ENCODE data around the gene TCEA3. TPM values are rescaled to one million over a fixed set of nuclear protein-coding genes. Genes with fewer than 3 reads are reported as not detected.

The TCEA3 gene
- total RNA-seq, 1 donor from 2014 or later: 3.3 TPM

DNA sequence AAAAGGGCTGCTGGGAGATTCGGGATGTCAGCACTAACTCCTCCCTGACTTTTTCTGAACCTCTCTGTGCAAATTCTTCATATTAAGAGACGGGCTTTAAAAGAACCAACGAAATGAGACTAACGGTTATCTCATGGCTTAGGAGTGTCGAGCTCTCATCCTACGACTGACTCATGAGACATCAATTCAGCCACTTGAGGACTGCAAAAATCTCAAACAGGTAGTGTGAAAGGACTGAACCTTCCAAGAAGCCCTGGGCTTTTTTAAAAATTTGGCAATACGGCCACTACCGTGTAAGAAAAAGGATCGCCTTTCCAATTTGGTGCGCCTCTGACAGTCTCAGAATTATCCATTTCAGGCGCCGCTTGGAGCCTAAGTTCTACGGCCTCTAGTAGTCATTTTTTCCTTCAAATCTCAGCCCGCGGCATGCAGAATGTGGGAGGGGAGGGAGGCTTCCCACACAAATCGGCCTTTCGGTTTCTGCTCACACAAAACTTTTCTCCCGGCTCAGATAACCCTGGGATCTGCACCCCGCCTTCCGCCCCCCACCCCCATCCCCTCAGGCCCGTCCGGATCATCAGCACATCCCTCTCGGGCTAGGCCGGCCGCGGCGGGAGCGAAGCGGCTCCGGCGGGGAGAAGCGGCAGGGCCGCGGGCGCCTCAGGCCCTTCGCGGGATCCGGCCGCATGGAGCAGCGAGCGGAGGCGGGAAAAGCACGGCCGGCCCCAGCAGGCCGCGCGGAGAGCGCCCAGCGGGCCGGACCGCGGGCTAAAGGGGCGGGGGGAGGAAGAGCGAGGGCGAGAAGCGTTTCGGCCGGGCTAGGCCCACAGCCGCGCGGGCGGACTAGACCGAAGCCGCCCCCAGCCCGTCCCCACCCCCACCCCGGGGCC lies 81.1 kb downstream of the TCEA3 start:
- Histone ChIP-seq H3K9ac (ENCODE audit: low read length) (peak overlapping the region; percentile 92), H3K79me2 (ENCODE audit: insufficient read depth, low read length) (peaks cover 54% of the 10 kb centered on the region), H3K4me3 (ENCODE audit: insufficient read depth, low read depth, low read length) (peak overlapping the region; percentile 80), H3K27ac (ENCODE audit: low read depth, low read length) (peak overlapping the region; percentile 97), H3K27me3 (ENCODE audit: insufficient read depth, low read length) (no peaks in the 10 kb centered on the region), H3K4me1 (ENCODE audit: insufficient read depth, low read length) (peaks cover 31% of the 10 kb centered on the region), H3K9me3 (ENCODE audit: insufficient read depth, low read depth, low read length) (no peaks in the 10 kb centered on the region), H3K36me3 (ENCODE audit: insufficient read depth, low read length) (no peaks in the 10 kb centered on the region), H2AFZ (ENCODE audit: low read depth, low read length) (no peak overlapping the region), H3K4me2 (ENCODE audit: low read length) (peak overlapping the region; percentile 94), H4K20me1 (ENCODE audit: insufficient read depth, low read length) (peaks cover 47% of the 10 kb centered on the region)
- Mint-ChIP-seq H3K9me3 (ENCODE audit: unreplicated experiment) (no peaks in the 10 kb centered on the region), H3K4me1 (ENCODE audit: low read depth, unreplicated experiment) (peaks cover 21% of the 10 kb centered on the region), H3K4me3 (ENCODE audit: unreplicated experiment) (peak overlapping the region; percentile 93), H3K27ac (ENCODE audit: unreplicated experiment) (peak overlapping the region; percentile 90), H3K36me3 (ENCODE audit: low read depth, unreplicated experiment) (peaks cover 2% of the 10 kb centered on the region), H3K27me3 (ENCODE audit: low read depth, unreplicated experiment) (no peaks in the 10 kb centered on the region)
- TF ChIP-seq EZH2 (IDR thresholded peaks at IDR 0.05; ENCODE audit: insufficient read depth, low read length): no peak
- TF ChIP-seq, protein P1, sequence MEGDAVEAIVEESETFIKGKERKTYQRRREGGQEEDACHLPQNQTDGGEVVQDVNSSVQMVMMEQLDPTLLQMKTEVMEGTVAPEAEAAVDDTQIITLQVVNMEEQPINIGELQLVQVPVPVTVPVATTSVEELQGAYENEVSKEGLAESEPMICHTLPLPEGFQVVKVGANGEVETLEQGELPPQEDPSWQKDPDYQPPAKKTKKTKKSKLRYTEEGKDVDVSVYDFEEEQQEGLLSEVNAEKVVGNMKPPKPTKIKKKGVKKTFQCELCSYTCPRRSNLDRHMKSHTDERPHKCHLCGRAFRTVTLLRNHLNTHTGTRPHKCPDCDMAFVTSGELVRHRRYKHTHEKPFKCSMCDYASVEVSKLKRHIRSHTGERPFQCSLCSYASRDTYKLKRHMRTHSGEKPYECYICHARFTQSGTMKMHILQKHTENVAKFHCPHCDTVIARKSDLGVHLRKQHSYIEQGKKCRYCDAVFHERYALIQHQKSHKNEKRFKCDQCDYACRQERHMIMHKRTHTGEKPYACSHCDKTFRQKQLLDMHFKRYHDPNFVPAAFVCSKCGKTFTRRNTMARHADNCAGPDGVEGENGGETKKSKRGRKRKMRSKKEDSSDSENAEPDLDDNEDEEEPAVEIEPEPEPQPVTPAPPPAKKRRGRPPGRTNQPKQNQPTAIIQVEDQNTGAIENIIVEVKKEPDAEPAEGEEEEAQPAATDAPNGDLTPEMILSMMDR (IDR thresholded peaks at IDR 0.05; ENCODE audit: insufficient read depth, low read depth, low read length): no peak
- FAIRE-seq (peak; percentile 68), DNase-seq (ENCODE audit: low read depth) (peak; percentile 83)

DNA sequence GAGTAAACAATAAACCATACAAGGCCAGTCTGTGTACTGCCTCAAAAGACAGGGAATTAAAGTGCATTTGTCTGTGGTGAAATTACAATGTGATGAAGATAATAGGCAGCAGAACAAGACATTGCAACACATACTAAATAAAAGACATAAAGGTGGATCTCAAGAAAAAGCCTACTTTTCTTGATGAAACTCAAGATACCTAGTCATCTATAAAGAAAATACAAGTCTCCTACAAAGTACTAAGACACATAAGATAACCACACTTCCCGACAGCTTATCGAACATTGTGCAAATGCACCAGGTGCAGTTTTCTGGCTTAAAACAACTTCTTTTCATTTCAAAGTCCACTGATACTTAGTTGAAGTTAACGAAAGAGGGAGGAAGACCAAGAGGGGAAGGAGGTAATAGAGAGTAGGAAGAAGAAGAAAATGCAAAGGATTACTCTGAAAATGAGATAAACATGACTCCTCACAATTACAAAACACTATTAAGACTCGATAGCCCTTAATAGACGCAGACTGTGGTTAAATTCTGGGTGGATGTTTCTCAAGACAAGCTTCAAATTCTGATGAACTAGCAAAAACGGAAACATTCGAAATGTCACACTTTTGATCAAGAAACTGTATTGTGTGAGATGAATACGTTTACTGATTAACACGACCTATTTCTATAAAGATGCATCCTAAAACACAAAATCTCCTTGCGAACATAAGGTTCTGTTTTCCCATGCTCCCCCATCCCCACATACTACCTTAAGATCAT lies 82.4 kb downstream of the TCEA3 start:
- Histone ChIP-seq H3K79me2 (ENCODE audit: insufficient read depth, low read length) (peaks cover 67% of the 10 kb centered on the region), H3K9ac (ENCODE audit: low read length) (peak overlapping the region; percentile 92), H3K4me1 (ENCODE audit: insufficient read depth, low read length) (peaks cover 31% of the 10 kb centered on the region), H4K20me1 (ENCODE audit: insufficient read depth, low read length) (peaks cover 59% of the 10 kb centered on the region), H3K27ac (ENCODE audit: low read depth, low read length) (peak overlapping the region; percentile 97), H3K4me2 (ENCODE audit: low read length) (peak overlapping the region; percentile 94), H3K4me3 (ENCODE audit: insufficient read depth, low read depth, low read length) (peak overlapping the region; percentile 80), H3K36me3 (ENCODE audit: insufficient read depth, low read length) (peaks cover 6% of the 10 kb centered on the region), H2AFZ (ENCODE audit: low read depth, low read length) (no peak overlapping the region), H3K9me3 (ENCODE audit: insufficient read depth, low read depth, low read length) (no peaks in the 10 kb centered on the region), H3K27me3 (ENCODE audit: insufficient read depth, low read length) (no peaks in the 10 kb centered on the region)
- H3K27me3 Mint-ChIP-seq (ENCODE audit: low read depth, unreplicated experiment): no peaks in the 10 kb centered on the region
- DNase-seq (ENCODE audit: low read depth): no peak
- peaks cover 24% of the 10 kb centered on the region for H3K4me1 Mint-ChIP-seq (ENCODE audit: low read depth, unreplicated experiment)
- H3K27ac Mint-ChIP-seq (ENCODE audit: unreplicated experiment): peak overlapping the region; percentile 90
- no peak for FAIRE-seq
- TF ChIP-seq, protein P1 (IDR thresholded peaks at IDR 0.05; ENCODE audit: insufficient read depth, low read depth, low read length): no peak
- TF ChIP-seq EZH2 (IDR thresholded peaks at IDR 0.05; ENCODE audit: insufficient read depth, low read length): no peak
- H3K9me3 Mint-ChIP-seq (ENCODE audit: unreplicated experiment): no peaks in the 10 kb centered on the region
- peaks cover 10% of the 10 kb centered on the region for H3K36me3 Mint-ChIP-seq (ENCODE audit: low read depth, unreplicated experiment)
- peak overlapping the region; percentile 93 for H3K4me3 Mint-ChIP-seq (ENCODE audit: unreplicated experiment)

All from astrocyte (in vitro differentiated cells and primary cell).